ENCODE data around the gene NEU3.
A peak's percentile ranks its signal among the peaks of the same experiment; 100 is the strongest.

NEU3 gene

GRCh38 chr11:75022296-75022695 is 33.6 kb downstream of the NEU3 start:
- Histone ChIP-seq H3K27ac (no peak overlapping the region), H3K36me3 (replicated peaks) (no peaks in the 10 kb centered on the region), H3K27me3 (replicated peaks) (no peaks in the 10 kb centered on the region), H3K4me3 (ENCODE audit: low read depth, low read length) (no peak overlapping the region)
- in situ Hi-C loops (cut with HindIII; ENCODE audit: low pct_ligation_motif_present, low sequenced_read_pairs): no loop called here
- TF ChIP-seq, protein P1, sequence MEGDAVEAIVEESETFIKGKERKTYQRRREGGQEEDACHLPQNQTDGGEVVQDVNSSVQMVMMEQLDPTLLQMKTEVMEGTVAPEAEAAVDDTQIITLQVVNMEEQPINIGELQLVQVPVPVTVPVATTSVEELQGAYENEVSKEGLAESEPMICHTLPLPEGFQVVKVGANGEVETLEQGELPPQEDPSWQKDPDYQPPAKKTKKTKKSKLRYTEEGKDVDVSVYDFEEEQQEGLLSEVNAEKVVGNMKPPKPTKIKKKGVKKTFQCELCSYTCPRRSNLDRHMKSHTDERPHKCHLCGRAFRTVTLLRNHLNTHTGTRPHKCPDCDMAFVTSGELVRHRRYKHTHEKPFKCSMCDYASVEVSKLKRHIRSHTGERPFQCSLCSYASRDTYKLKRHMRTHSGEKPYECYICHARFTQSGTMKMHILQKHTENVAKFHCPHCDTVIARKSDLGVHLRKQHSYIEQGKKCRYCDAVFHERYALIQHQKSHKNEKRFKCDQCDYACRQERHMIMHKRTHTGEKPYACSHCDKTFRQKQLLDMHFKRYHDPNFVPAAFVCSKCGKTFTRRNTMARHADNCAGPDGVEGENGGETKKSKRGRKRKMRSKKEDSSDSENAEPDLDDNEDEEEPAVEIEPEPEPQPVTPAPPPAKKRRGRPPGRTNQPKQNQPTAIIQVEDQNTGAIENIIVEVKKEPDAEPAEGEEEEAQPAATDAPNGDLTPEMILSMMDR (IDR thresholded peaks at IDR 0.05; ENCODE audit: low read depth, low read length, missing control alignments): no peak
- no peak for DNase-seq

- TF ChIP-seq, protein P1 (IDR thresholded peaks at IDR 0.05; ENCODE audit: low read depth, low read length, missing control alignments): peak; percentile 99
- DNase-seq: peak; percentile 82
- Histone ChIP-seq H3K4me3 (ENCODE audit: low read depth, low read length) (no peak overlapping the region), H3K27me3 (replicated peaks) (no peaks in the 10 kb centered on the region), H3K27ac (no peak overlapping the region), H3K36me3 (replicated peaks) (no peaks in the 10 kb centered on the region)
- in situ Hi-C loops (cut with HindIII; ENCODE audit: low pct_ligation_motif_present, low sequenced_read_pairs): no loop called here
These were observed 34.1 kb downstream of the NEU3 start for GRCh38 chr11:75022759-75023396.

DNA sequence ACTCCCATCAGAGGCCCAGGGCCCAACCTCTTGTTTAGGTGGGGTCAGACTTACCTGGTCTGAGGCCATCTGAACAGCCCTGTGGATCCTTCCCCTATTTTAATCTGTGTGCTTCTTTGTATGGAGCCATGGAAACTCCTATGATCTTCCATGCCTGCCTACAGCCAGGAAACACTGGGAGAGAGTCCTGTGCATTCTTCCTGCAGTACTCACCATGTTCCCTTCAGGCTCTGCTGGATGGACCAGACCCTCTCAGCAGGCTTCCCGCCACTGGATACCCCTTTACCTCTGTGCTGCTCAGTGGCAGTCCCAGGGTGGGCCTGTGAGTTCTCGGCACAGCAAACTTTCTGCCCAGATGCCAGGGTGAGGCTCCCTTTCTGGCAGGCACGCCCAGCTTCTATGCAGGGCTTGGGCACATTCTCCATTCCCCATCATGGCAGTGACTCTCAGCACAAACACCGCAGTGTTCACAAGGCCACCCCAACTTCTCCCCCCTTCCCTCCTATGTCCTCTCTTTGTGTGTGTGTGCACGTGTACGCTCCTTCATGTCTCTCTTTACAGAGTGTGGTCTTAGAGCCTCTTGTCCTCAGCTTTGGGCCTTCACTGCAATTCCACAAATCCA is 34.8 kb downstream of the NEU3 start:
- Histone ChIP-seq H3K27me3 (replicated peaks) (no peaks in the 10 kb centered on the region), H3K27ac (no peak overlapping the region), H3K4me3 (ENCODE audit: low read depth, low read length) (no peak overlapping the region), H3K36me3 (replicated peaks) (no peaks in the 10 kb centered on the region)
- in situ Hi-C loops (cut with HindIII; ENCODE audit: low pct_ligation_motif_present, low sequenced_read_pairs): no loop called here
- TF ChIP-seq, protein P1 (IDR thresholded peaks at IDR 0.05; ENCODE audit: low read depth, low read length, missing control alignments): no peak
- no peak for DNase-seq

DNA sequence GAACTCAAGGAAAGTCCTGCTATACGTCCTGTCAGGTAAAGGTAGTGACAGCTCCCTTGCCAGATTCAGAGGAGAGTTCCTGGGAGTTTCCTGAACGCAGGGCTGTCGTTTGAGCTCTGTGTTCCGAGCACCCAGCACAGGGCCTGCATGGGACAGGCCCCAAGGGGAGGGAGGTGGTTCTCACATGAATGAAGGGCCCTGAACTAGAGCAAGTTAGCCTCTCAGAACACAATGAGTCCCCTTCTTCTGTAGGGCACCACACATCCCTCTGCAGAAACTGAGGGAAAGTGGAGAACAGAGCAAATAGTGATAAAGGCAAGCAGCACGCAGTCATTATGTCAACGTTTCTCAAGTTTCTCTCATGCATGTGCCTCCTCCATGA is 35.3 kb downstream of the NEU3 start:
- H3K27ac ChIP-seq: no peak overlapping the region
- no peaks in the 10 kb centered on the region for H3K27me3 ChIP-seq (replicated peaks)
- in situ Hi-C loops (cut with HindIII; ENCODE audit: low pct_ligation_motif_present, low sequenced_read_pairs): no loop called here
- TF ChIP-seq, protein P1 (IDR thresholded peaks at IDR 0.05; ENCODE audit: low read depth, low read length, missing control alignments): no peak
- H3K4me3 ChIP-seq (ENCODE audit: low read depth, low read length): no peak overlapping the region
- H3K36me3 ChIP-seq (replicated peaks): no peaks in the 10 kb centered on the region
- no peak for DNase-seq

DNA sequence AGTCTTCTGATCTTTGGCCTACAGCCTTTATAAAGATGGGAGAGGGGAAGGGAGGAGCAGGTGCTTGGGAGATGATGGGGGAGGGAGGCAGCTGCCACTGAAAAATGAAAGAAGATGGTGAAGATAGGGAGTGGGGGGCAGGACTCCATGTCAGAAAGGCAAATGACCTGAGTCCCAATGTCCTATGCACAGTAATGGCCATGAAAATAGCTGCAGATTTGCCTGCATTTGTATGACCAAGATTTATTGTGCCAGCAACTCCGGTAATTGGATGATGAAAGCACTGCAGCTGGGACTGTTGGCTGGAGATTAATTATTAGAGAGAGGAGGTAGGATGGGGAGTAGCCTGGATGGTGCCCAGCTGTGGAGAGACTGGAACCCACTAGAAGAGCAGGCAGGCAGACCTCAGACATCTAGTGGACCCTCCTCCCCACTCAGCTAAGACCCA is 36.1 kb downstream of the NEU3 start:
- H3K27me3 ChIP-seq (replicated peaks): no peaks in the 10 kb centered on the region
- no peak overlapping the region for H3K27ac ChIP-seq
- no peak overlapping the region for H3K4me3 ChIP-seq (ENCODE audit: low read depth, low read length)
- H3K36me3 ChIP-seq (replicated peaks): no peaks in the 10 kb centered on the region
- in situ Hi-C loops (cut with HindIII; ENCODE audit: low pct_ligation_motif_present, low sequenced_read_pairs): no loop called here
- TF ChIP-seq, protein P1 (IDR thresholded peaks at IDR 0.05; ENCODE audit: low read depth, low read length, missing control alignments): no peak
- no peak for DNase-seq

All from brain microvascular endothelial cell (primary cell).